H1 (cell line): ENCODE measurements around the gene FAM3B. TPM values are rescaled to one million over a fixed set of nuclear protein-coding genes. Genes with fewer than 3 reads are reported as not detected.

ENCODE experiments used
- CHD2 ChIP-seq: IDR thresholded peaks from 2 replicates; pipeline ENCODE4 v1.6.1; 2012; ENCODE audit warnings: low read length, improper control_type of control experiment
- CHD7 ChIP-seq: fragments of 300-600 bp; sonication (generic); IDR thresholded peaks from 2 replicates; pipeline ENCODE4 v1.7.1; 2012; ENCODE audit warnings: low read length, moderate library complexity, mild to moderate bottlenecking, inconsistent platforms; ENCODE audit not compliant: insufficient replicate concordance
- CTBP2 ChIP-seq: IDR thresholded peaks from 2 replicates; pipeline ENCODE4 v1.7.0; 2011; ENCODE audit warnings: borderline replicate concordance, mild to moderate bottlenecking, moderate library complexity, mixed read lengths, low read length; ENCODE audit not compliant: insufficient read depth, insufficient read length
- E2F6 ChIP-seq: IDR thresholded peaks from 2 replicates; pipeline ENCODE4 v1.6.1; 2012; ENCODE audit warnings: inconsistent platforms
- EZH2 ChIP-seq: fragments of 200-600 bp; sonication (generic); IDR thresholded peaks from 2 replicates; pipeline ENCODE4 v1.7.1; 2012; ENCODE audit warnings: low read depth, mild to moderate bottlenecking, moderate library complexity, low read length, inconsistent platforms; ENCODE audit not compliant: severe bottlenecking
- FOSL1 ChIP-seq: IDR thresholded peaks from 2 replicates; pipeline ENCODE4 v1.6.1; 2011; ENCODE audit warnings: mild to moderate bottlenecking, low read depth, low read length, moderate library complexity; ENCODE audit not compliant: insufficient read depth
- SAP30 ChIP-seq: fragments of 300-600 bp; sonication (generic); IDR thresholded peaks from 2 replicates; pipeline ENCODE4 v1.7.1; 2012; ENCODE audit warnings: low read length, moderate library complexity, mild to moderate bottlenecking, inconsistent platforms; ENCODE audit not compliant: insufficient read depth, insufficient replicate concordance
- SIRT6 ChIP-seq: IDR thresholded peaks from one replicate; pipeline ENCODE4 v1.7.1; 2012; ENCODE audit warnings: low read length, inconsistent platforms
- SP4 ChIP-seq: IDR thresholded peaks from 2 replicates; pipeline ENCODE4 v1.6.1; 2012; ENCODE audit warnings: low read length, inconsistent platforms
- polyA plus RNA-seq, 7 experiments: library from polyadenylated mRNA; depleted of rRNA in 3 of 7; stranded (reverse) in 5 of 7; unstranded in 2 of 7; fragments of >200 nt in 5 of 7; fragments of 200-250 nt in 2 of 7; gene quantifications; 1 replicate in 5 of 7; 2 replicates in 1 of 7; 4 replicates in 1 of 7; pipeline versions ENCODE4 v1.2.1 to v1.2.3, GENCODE V29; 2011 to 2013; ENCODE audit warnings: missing spikeins in 2 of 7, mixed read lengths in 2 of 7
- total RNA-seq: library from RNA; stranded (reverse); fragmentation: NEBNext Ultra II Directional; extraction: Animal tissue kit (Norgen Biotek cat#: 25700); gene quantifications from 2 replicates; pipeline ENCODE4 v1.2.1, GENCODE V29; 2021

Gene FAM3B
- total and polyA plus RNA-seq, 2 of the 8 experiments (the other 6 are each of a cell fraction or from before 2014, with no cell fraction given) = 2.0 TPM

DNA sequence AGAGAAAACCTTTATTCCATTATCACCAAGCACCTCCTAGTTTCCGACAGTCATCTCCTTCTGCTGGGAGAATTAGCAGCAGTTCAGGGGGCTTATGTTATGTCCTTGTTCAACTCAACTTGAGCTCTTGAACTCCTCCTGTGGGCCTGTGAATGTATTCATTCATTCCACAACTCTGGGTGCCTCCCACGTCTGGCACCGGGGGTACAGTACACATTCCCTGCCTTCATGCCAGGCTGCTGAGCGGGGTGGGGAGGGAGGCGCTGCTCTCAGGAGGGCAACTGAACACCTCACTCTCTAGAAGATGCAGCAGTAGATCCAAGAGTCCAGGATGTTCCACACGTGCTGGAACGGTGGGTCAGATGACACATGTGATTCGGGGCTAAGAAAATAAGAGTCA is 40.9 kb downstream of the FAM3B start (continued):
- TF ChIP-seq CHD7 = no peak
- TF ChIP-seq SAP30 = no peak
- TF ChIP-seq EZH2 = no peak
- no peak for TF ChIP-seq SIRT6
- no peak for TF ChIP-seq CTBP2
- no peak for TF ChIP-seq CHD2
- no peak for TF ChIP-seq FOSL1
- no peak for TF ChIP-seq E2F6
- no peak for TF ChIP-seq SP4
